ENCODE data around the gene UTP25.

DNA sequence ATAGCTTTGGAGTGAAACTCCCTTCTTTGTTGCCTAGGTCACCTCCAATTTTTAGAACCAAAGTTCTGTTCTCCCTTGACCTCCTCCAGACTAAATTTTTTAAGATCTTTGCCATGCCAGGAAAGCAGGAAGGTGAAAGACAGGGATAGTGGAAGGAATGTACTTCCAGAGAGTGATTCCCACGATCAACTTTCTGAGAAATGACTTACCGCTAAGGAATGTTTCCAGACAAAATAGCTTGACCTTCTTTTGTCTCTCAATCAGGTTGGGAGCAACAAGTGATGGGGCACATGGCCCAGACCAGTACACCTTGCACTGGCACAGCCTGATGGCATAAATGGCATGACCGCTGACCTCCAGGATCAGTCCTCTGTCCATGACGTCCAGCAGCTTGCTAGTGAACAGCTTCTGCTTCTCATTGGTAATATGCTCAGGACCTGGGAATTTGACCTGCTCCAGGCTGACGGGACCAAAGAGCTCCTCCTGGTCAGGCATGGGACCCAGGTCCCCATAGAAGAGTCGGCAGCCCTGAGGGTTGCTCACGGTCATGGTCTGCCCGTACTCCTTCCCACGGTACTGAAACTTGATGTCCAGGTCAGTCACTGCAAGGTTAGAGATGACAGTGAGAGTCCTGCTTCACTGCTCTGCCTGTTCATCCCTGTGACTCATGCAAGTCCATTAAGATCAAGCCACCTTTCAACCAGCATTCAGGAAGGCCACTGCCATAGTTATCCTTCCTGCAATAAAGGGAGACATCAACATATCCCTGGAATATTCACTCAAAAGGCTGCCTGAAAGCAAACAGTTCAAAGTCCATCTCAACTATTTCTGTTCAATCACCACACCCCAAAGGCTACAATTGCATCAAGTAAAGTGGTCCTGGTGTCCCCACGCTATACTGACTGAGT lies 37.2 kb upstream of the UTP25 start:
- TF ChIP-seq, protein P1, sequence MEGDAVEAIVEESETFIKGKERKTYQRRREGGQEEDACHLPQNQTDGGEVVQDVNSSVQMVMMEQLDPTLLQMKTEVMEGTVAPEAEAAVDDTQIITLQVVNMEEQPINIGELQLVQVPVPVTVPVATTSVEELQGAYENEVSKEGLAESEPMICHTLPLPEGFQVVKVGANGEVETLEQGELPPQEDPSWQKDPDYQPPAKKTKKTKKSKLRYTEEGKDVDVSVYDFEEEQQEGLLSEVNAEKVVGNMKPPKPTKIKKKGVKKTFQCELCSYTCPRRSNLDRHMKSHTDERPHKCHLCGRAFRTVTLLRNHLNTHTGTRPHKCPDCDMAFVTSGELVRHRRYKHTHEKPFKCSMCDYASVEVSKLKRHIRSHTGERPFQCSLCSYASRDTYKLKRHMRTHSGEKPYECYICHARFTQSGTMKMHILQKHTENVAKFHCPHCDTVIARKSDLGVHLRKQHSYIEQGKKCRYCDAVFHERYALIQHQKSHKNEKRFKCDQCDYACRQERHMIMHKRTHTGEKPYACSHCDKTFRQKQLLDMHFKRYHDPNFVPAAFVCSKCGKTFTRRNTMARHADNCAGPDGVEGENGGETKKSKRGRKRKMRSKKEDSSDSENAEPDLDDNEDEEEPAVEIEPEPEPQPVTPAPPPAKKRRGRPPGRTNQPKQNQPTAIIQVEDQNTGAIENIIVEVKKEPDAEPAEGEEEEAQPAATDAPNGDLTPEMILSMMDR (IDR thresholded peaks at IDR 0.05): no peak
- no peak for TF ChIP-seq POLR2A (IDR thresholded peaks at IDR 0.05)
